ENCODE measurements around the gene HMGCS2. TPM values are rescaled to one million over a fixed set of nuclear protein-coding genes. Genes with fewer than 3 reads are reported as not detected.

The HMGCS2 gene
- polyA plus RNA-seq, 2 of the 4 experiments (the other 2 are of a cell fraction), result not detected

- FAIRE-seq (no peak), DNase-seq (ENCODE audit: low read depth in 1 of 2, low spot score in 1 of 2) (no peak), ATAC-seq (no peak)
- WGBS (ENCODE audit: missing lambda C conversion rate), result 72% methylated on average over 1 of the region's 1 CpG
- Histone ChIP-seq H3K9me3 (no peaks in the 10 kb centered on the region), H3K4me1 (peaks cover 8% of the 10 kb centered on the region; the same call in 1 of the 3 replicates), H3K27ac (no peak overlapping the region), H3K4me2 (no peak overlapping the region), H3K4me3 (no peak overlapping the region)
- ChIA-PET CTCF (no interaction called here), POLR2A (no interaction called here)
- TF ChIP-seq MAFK (IDR thresholded peaks at IDR 0.05; ENCODE audit: partially characterized antibody) (no peak), FOSB (CRISPR knock-in tag; IDR thresholded peaks at IDR 0.05) (no peak), POLR2A (IDR thresholded peaks at IDR 0.05; ENCODE audit: low read length) (no peak)
Measured at GRCh38 chr1:119762953-119763352, 5.8 kb downstream of the HMGCS2 start.

GRCh38 chr1:119762409-119762808 lies 6.3 kb downstream of the HMGCS2 start:
- ChIA-PET POLR2A (no interaction called here), CTCF (no interaction called here)
- H3K4me2 ChIP-seq, result no peak overlapping the region
- WGBS (ENCODE audit: missing lambda C conversion rate), result 63% methylated on average over 1 of the region's 1 CpG
- H3K4me3 ChIP-seq, result no peak overlapping the region
- H3K27ac ChIP-seq, result no peak overlapping the region
- ATAC-seq (no peak), DNase-seq (ENCODE audit: low read depth in 1 of 2, low spot score in 1 of 2) (no peak), FAIRE-seq (no peak)
- H3K9me3 ChIP-seq, result no peaks in the 10 kb centered on the region
- peaks cover 8% of the 10 kb centered on the region; the same call in 1 of the 3 replicates for H3K4me1 ChIP-seq
- TF ChIP-seq ESRRA (IDR thresholded peaks at IDR 0.05; ENCODE audit: borderline replicate concordance, low read length), result no peak
- TF ChIP-seq MAX (IDR thresholded peaks at IDR 0.05), result no peak
- no peak for TF ChIP-seq CEBPB (IDR thresholded peaks at IDR 0.05)
- no peak for TF ChIP-seq FOSL2 (IDR thresholded peaks at IDR 0.05)
- no peak for TF ChIP-seq FOSL2 (CRISPR knock-in tag; IDR thresholded peaks at IDR 0.05)
- no peak for TF ChIP-seq SREBF2 (IDR thresholded peaks at IDR 0.05)
- TF ChIP-seq GATA3 (IDR thresholded peaks at IDR 0.05; ENCODE audit: borderline replicate concordance), result no peak
- no peak for TF ChIP-seq EHF (CRISPR knock-in tag; IDR thresholded peaks at IDR 0.05)
- no peak for TF ChIP-seq CHD2 (IDR thresholded peaks at IDR 0.05; ENCODE audit: low read length, partially characterized antibody)
- TF ChIP-seq MAZ (IDR thresholded peaks at IDR 0.05; ENCODE audit: borderline replicate concordance, low read depth, low read length), result no peak
- no peak for TF ChIP-seq CBX8 (IDR thresholded peaks at IDR 0.05)

- Histone ChIP-seq H3K4me3 (no peak overlapping the region), H3K4me1 (no peaks in the 10 kb centered on the region), H3K27ac (no peak overlapping the region), H3K9me3 (no peaks in the 10 kb centered on the region), H3K4me2 (no peak overlapping the region)
- TF ChIP-seq NPAS2 (CRISPR knock-in tag; IDR thresholded peaks at IDR 0.05; ENCODE audit: borderline replicate concordance), result no peak
- no peak for TF ChIP-seq HDAC2 (IDR thresholded peaks at IDR 0.05)
- TF ChIP-seq POLR2AphosphoS2 (conservative IDR thresholded peaks at IDR 0.05; ENCODE audit: low read length), result no peak
- no peak for TF ChIP-seq HMGXB4 (CRISPR knock-in tag; IDR thresholded peaks at IDR 0.05; ENCODE audit: borderline replicate concordance)
- TF ChIP-seq ZFP36 (IDR thresholded peaks at IDR 0.05; ENCODE audit: borderline replicate concordance, partially characterized antibody), result no peak
- no peak for TF ChIP-seq HOXB13 (CRISPR knock-in tag; IDR thresholded peaks at IDR 0.05; ENCODE audit: low read depth)
- no peak for TF ChIP-seq E2F6 (IDR thresholded peaks at IDR 0.05; ENCODE audit: borderline replicate concordance, low read depth)
- no peak for TF ChIP-seq PHF8 (IDR thresholded peaks at IDR 0.05; ENCODE audit: borderline replicate concordance, low read depth)
- no peak for FAIRE-seq
- WGBS (ENCODE audit: missing lambda C conversion rate), result 13% methylated on average over 3 of the region's 3 CpGs
- POLR2A ChIA-PET, result no interaction called here
- CTCF ChIA-PET, result no interaction called here
- no peak for ATAC-seq
- no peak for DNase-seq (ENCODE audit: low read depth in 1 of 2, low spot score in 1 of 2)
Measured at GRCh38 chr1:119758584-119758983, 10.1 kb downstream of the HMGCS2 start.

Measured in A549 (cell line).